HL-60 (cell line): Measurements from ENCODE around the gene CLPTM1L.

Experiments used
- DNase-seq, 2 experiments: peaks; one replicate each; pipeline ENCODE4 v3.0.0-alpha.2; 2010 to 2020; ENCODE audit warnings: low read depth in 1 of 2, low spot score in 1 of 2
- H3K27ac ChIP-seq: fragments of 250-450 bp; sonication (Bioruptor Pico); replicated peaks from 2 replicates; pipeline ENCODE4 v1.5.1; 2020; ENCODE audit warnings: mild to moderate bottlenecking, moderate library complexity
- H3K27me3 ChIP-seq: fragments of 250-450 bp; sonication (Bioruptor Pico); 2 replicates; pipeline ENCODE4 v1.5.1; 2021; ENCODE audit warnings: mild to moderate bottlenecking, moderate library complexity; ENCODE audit not compliant: insufficient read depth, poor library complexity, severe bottlenecking
- H3K4me3 ChIP-seq: replicated peaks from 2 replicates; pipeline ENCODE4 v1.5.1; 2011; ENCODE audit warnings: mild to moderate bottlenecking, control low read depth, low read length; ENCODE audit not compliant: insufficient read depth
- CTCF ChIP-seq: IDR thresholded peaks from one replicate; pipeline ENCODE4 v1.5.1; 2011; ENCODE audit warnings: low read length, control low read depth, inconsistent platforms; ENCODE audit not compliant: insufficient read depth
- GABPA ChIP-seq: IDR thresholded peaks from 2 replicates; pipeline ENCODE4 v1.6.1; 2012; ENCODE audit warnings: low read depth
- POLR2AphosphoS5 ChIP-seq: IDR thresholded peaks from 2 replicates; pipeline ENCODE4 v1.6.1; 2012; ENCODE audit warnings: low read depth
- SPI1 ChIP-seq: IDR thresholded peaks from 2 replicates; pipeline ENCODE4 v1.6.1; 2012; ENCODE audit warnings: low read depth, mild to moderate bottlenecking, borderline replicate concordance
- TF ChIP-seq, protein P1 (sequence below): IDR thresholded peaks from 2 replicates; pipeline ENCODE4 v1.6.1; 2012; ENCODE audit warnings: low read depth; ENCODE audit not compliant: insufficient replicate concordance

Gene CLPTM1L

GRCh38 chr5:1384521-1384920 lies 39.6 kb upstream of the CLPTM1L start:
- TF ChIP-seq POLR2AphosphoS5 = no peak
- no peak for TF ChIP-seq SPI1
- no peak for TF ChIP-seq GABPA
- TF ChIP-seq CTCF = no peak
- TF ChIP-seq, protein P1, sequence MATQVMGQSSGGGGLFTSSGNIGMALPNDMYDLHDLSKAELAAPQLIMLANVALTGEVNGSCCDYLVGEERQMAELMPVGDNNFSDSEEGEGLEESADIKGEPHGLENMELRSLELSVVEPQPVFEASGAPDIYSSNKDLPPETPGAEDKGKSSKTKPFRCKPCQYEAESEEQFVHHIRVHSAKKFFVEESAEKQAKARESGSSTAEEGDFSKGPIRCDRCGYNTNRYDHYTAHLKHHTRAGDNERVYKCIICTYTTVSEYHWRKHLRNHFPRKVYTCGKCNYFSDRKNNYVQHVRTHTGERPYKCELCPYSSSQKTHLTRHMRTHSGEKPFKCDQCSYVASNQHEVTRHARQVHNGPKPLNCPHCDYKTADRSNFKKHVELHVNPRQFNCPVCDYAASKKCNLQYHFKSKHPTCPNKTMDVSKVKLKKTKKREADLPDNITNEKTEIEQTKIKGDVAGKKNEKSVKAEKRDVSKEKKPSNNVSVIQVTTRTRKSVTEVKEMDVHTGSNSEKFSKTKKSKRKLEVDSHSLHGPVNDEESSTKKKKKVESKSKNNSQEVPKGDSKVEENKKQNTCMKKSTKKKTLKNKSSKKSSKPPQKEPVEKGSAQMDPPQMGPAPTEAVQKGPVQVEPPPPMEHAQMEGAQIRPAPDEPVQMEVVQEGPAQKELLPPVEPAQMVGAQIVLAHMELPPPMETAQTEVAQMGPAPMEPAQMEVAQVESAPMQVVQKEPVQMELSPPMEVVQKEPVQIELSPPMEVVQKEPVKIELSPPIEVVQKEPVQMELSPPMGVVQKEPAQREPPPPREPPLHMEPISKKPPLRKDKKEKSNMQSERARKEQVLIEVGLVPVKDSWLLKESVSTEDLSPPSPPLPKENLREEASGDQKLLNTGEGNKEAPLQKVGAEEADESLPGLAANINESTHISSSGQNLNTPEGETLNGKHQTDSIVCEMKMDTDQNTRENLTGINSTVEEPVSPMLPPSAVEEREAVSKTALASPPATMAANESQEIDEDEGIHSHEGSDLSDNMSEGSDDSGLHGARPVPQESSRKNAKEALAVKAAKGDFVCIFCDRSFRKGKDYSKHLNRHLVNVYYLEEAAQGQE = no peak
- Histone ChIP-seq H3K27ac (no peak overlapping the region), H3K27me3 (peaks cover 22% of the 10 kb centered on the region), H3K4me3 (no peak overlapping the region)
- DNase-seq = no peak

DNA sequence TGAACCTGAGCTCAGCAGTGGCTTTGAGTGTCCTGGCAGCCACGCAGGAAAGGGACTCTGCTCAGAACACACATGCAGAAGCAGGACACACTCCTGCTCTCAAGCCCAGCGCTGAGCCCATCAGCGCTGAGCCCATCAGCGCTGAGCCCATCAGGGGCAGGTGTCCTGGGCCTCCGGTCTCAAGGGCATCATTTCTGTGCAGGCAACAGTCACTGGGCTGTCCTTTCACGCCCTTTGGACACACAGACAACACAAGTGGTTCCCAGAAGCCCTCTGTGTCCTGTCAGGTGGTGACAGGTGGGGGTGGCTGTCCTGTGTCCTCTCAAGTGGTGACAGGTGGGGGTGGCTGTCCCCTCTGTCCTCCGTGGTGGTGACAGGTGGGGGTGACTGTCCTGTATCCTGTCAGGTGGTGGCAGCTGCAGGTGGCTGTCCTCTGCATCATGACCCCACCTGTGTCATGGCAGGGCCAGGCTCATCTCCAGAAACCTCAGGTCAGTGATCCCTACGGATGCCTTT lies 39.0 kb upstream of the CLPTM1L start:
- peaks cover 20% of the 10 kb centered on the region for H3K27me3 ChIP-seq
- H3K4me3 ChIP-seq = no peak overlapping the region
- DNase-seq = no peak
- H3K27ac ChIP-seq = no peak overlapping the region
- TF ChIP-seq SPI1 (no peak), POLR2AphosphoS5 (no peak), CTCF (no peak), GABPA (no peak)
- TF ChIP-seq, protein P1 = no peak

GRCh38 chr5:1383344-1383743 lies 38.4 kb upstream of the CLPTM1L start:
- no peak for DNase-seq
- H3K27ac ChIP-seq = no peak overlapping the region
- TF ChIP-seq, protein P1 = no peak
- TF ChIP-seq POLR2AphosphoS5 (no peak), SPI1 (no peak), CTCF (no peak), GABPA (no peak)
- H3K4me3 ChIP-seq = no peak overlapping the region
- H3K27me3 ChIP-seq = peaks cover 15% of the 10 kb centered on the region
